ENCODE measurements around the gene CLMN. TPM values are rescaled to one million over a fixed set of nuclear protein-coding genes. Genes with fewer than 3 reads are reported as not detected.

Gene CLMN
- total and polyA plus RNA-seq, 2 donors (not counting 1 experiment from before 2014, with no cell fraction given) = 9.6 to 51.5 TPM

DNA sequence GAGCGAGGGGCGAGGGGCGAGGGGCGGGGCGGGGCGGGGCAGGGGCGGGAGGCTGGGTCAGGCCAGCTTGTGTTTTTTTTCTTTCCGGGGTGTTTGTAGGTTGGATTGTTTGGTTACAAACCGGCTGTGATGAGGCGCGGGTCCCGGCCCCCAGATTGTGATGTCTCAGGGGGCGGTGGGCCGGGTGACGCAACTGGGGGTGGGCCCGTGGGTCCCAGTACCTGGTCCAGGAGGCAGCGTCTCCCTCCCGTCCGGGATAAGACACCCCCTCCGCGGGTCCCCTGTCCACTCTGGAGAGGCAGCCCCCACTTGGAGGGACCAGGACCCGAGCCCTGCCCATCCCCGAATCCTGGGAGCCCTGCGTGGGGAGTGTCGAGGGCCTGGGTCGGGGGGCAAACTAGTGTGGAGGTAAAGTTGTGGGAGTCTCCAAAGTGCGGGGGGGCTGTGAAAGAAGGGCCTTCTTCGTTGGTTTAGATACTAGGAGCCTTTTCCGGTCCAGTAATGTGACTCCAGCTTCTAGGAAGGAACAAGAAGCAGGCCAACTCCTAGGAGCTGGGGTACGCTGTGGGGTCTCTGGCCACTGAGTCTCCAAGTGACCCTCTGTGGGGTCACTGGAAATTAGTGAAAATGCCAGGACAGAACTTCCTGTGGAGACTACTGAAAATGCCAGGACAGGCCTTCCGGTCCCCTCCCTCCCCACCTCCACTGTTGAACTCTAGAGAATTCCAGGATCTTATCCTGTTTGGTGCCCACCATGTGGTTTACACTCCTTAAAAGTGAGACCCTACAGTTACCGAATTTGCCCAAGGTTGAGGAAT, 579 bp upstream of the CLMN start:
- H3K9ac ChIP-seq (ENCODE audit: low read length) = peak overlapping the region; percentile 53
- 52% methylated on average over 23 of the region's 32 CpGs for WGBS (ENCODE audit: insufficient coverage)
- no peaks in the 10 kb centered on the region for H3K79me2 ChIP-seq (ENCODE audit: control insufficient read depth, insufficient read depth, low read length)
- POLR2A ChIA-PET = interaction anchor here (0.5 to 0.9 kb wide), 3 partner anchors 8 to 56 kb away, joined by 3 to 4 read pairs (median 3); no protein-coding TSS in a partner anchor
- peaks cover 8% of the 10 kb centered on the region for H4K20me1 ChIP-seq (ENCODE audit: control insufficient read depth, insufficient read depth, low read length, poor library complexity, severe bottlenecking)
- intact Hi-C loops (cut with micrococcal nuclease) = no loop called here
- Mint-ChIP-seq H3K4me1 (peaks cover 29% of the 10 kb centered on the region), H3K27ac (peak overlapping the region; percentile 65), H3K9me3 (ENCODE audit: insufficient read depth) (no peaks in the 10 kb centered on the region), H3K4me3 (peak overlapping the region; percentile 84), H3K27me3 (no peaks in the 10 kb centered on the region)
- H3K9me3 ChIP-seq (ENCODE audit: control extremely low read depth in 1 of 3, control insufficient read depth in 2 of 3, insufficient read depth in 1 of 3, low read length in 2 of 3) = no peaks in the 10 kb centered on the region
- CTCF ChIA-PET = interaction anchor here (0.6 to 1.1 kb wide), 4 partner anchors 7 to 107 kb away, joined by 3 to 4 read pairs (median 4); no protein-coding TSS in a partner anchor
- no peaks in the 10 kb centered on the region for H3K36me3 ChIP-seq (replicated peaks in 1 of 2; ENCODE audit: control extremely low read depth in 1 of 2, control insufficient read depth in 1 of 2, extremely low read depth in 1 of 2, insufficient read depth in 2 of 2, low read length in 1 of 2)
- DNase-seq (peak; percentile 39), ATAC-seq (ENCODE audit: low read depth) (no peak)
- H3K4me1 ChIP-seq (ENCODE audit: control insufficient read depth in 2 of 2, insufficient read depth in 2 of 2, low read length in 2 of 2) = peaks cover 13 to 24% of the 10 kb centered on the region in 2 donors
- peak overlapping the region; percentile 73 for H3K4me2 ChIP-seq (replicated peaks; ENCODE audit: low read depth, low read length, poor library complexity, severe bottlenecking)
- peak overlapping the region in 4 of 5 experiments; percentile 40 to 58 (median 51) for H3K4me3 ChIP-seq (ENCODE audit: control extremely low read depth in 1 of 5, extremely low read depth in 1 of 5, insufficient read depth in 1 of 5, low read depth in 2 of 5, low read length in 4 of 5)
- H3K27me3 ChIP-seq (replicated peaks in 1 of 4; ENCODE audit: control extremely low read depth in 1 of 4, control insufficient read depth in 3 of 4, insufficient read depth in 4 of 4, low read length in 3 of 4) = no peaks in the 10 kb centered on the region
- no peak for TF ChIP-seq EZH2 (IDR thresholded peaks at IDR 0.05; ENCODE audit: borderline replicate concordance, insufficient read depth, low read depth, low read length, poor library complexity, severe bottlenecking)
- TF ChIP-seq, protein P1, sequence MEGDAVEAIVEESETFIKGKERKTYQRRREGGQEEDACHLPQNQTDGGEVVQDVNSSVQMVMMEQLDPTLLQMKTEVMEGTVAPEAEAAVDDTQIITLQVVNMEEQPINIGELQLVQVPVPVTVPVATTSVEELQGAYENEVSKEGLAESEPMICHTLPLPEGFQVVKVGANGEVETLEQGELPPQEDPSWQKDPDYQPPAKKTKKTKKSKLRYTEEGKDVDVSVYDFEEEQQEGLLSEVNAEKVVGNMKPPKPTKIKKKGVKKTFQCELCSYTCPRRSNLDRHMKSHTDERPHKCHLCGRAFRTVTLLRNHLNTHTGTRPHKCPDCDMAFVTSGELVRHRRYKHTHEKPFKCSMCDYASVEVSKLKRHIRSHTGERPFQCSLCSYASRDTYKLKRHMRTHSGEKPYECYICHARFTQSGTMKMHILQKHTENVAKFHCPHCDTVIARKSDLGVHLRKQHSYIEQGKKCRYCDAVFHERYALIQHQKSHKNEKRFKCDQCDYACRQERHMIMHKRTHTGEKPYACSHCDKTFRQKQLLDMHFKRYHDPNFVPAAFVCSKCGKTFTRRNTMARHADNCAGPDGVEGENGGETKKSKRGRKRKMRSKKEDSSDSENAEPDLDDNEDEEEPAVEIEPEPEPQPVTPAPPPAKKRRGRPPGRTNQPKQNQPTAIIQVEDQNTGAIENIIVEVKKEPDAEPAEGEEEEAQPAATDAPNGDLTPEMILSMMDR (IDR thresholded peaks at IDR 0.05) = no peak
- peak overlapping the region in 1 of 2 donors; percentile 38 for H3K27ac ChIP-seq (ENCODE audit: low read length in 2 of 2)
- H2AFZ ChIP-seq (ENCODE audit: insufficient read depth, low read depth, low read length, poor library complexity, severe bottlenecking) = peak overlapping the region; percentile 52
